VCaP (cell line): ENCODE measurements around the gene SKP1.

Experiments
- H3K27ac ChIP-seq: fragments of 450-650 bp; 2 replicates; pipeline ENCODE4 v1.5.1; 2017
- TF ChIP-seq, protein P1 (sequence below): fragments of 450-650 bp; conservative IDR thresholded peaks from 2 replicates; pipeline ENCODE4 v1.5.1; 2017; ENCODE audit warnings: mild to moderate bottlenecking, moderate library complexity

The SKP1 gene

GRCh38 chr5:134188092-134188491 lies 11.3 kb upstream of the SKP1 start:
- H3K27ac ChIP-seq, result no peak overlapping the region
- TF ChIP-seq, protein P1, sequence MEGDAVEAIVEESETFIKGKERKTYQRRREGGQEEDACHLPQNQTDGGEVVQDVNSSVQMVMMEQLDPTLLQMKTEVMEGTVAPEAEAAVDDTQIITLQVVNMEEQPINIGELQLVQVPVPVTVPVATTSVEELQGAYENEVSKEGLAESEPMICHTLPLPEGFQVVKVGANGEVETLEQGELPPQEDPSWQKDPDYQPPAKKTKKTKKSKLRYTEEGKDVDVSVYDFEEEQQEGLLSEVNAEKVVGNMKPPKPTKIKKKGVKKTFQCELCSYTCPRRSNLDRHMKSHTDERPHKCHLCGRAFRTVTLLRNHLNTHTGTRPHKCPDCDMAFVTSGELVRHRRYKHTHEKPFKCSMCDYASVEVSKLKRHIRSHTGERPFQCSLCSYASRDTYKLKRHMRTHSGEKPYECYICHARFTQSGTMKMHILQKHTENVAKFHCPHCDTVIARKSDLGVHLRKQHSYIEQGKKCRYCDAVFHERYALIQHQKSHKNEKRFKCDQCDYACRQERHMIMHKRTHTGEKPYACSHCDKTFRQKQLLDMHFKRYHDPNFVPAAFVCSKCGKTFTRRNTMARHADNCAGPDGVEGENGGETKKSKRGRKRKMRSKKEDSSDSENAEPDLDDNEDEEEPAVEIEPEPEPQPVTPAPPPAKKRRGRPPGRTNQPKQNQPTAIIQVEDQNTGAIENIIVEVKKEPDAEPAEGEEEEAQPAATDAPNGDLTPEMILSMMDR, result no peak

- no peak overlapping the region for H3K27ac ChIP-seq
- TF ChIP-seq, protein P1, result peak; percentile 94
These were observed 7.7 kb upstream of the SKP1 start for GRCh38 chr5:134184155-134185135.

DNA sequence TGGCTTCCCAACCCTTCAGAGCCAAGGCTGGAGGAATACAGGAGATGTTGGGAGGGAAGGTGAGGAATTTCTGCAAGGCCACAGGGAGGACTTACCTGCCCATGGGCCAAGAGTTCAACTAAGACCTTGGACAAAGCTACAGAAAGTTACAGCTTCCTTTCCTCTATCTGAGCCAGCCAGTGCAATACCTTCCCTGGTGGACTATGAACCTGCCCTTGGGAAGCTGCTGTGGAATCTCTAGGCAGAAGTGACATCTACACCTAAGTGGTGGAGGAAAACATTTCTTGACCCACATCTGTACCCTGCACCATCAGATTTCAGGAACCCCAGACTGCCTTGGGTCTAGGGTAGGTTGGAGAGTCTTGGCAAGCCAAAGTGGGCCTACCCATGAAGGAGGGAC lies 6.7 kb upstream of the SKP1 start:
- TF ChIP-seq, protein P1, result no peak
- H3K27ac ChIP-seq, result no peak overlapping the region

GRCh38 chr5:134178096-134178419 lies 1.3 kb upstream of the SKP1 start:
- TF ChIP-seq, protein P1, result no peak

DNA sequence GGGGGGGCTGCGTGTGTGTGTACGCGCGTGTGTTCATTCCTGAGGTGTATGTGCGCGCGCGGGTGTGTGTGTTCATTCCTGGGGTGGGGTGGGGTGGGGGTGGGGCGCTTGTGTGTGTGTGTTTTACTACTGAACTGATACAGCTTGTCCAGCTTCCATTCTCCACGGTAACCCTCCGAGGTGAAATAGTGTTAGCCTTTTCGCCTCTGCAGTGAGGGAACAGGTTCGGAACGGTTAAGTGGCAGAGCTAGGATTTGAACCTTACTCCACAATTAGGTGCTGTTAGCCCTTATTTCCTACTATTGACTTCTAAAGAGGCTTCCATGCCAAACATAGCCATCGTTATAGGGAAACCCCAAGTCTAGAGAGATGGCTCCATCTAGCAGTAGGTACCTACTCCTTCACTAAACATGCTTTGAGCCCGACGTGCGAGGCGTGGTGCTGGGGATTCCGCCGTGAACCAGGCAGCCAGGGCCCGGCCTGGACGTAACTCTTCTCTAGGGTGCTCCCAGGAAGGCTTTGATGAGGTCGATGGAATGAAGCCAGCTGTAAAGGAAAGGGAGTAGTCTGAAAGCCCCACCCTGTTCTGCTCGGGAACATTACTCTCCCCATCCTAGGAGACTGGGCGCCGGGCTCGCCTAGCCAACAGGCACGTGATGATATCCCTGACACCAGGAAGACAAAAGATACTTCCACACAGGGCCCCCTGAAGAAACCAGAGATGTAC lies 782 bp upstream of the SKP1 start:
- TF ChIP-seq, protein P1, result no peak

More at GRCh38 chr5:134178096-134178419, 1.3 kb upstream of the SKP1 start:
- H3K27ac ChIP-seq, result peak overlapping the region; percentile 99

DNA sequence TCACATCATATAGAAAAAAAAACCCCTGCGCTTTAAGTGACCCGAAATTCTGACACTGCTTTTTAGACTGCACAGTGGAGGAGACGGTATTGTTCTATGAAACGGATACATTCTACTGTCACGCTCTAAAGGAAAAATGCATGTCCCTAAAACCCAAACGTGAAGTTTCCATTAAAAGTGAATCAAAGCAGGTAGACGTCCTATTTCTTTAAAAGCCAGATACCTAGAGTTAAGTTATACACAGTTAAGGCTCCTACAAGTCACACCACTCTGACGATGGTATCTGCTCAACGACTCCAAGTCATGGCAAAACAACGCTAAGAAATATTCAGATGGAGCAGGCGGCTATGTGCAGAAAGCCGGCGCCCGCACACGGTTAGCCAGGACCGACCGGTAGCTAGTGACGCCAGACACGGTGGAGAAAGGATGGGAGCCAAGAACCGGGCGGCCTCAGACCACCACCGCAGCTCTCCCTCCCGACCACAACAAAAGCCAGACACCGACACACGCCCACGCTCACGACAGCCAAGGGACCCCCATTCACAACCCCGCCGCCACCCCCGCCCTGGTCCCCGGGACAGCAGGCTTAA lies 734 bp downstream of the SKP1 start:
- TF ChIP-seq, protein P1, result no peak
- H3K27ac ChIP-seq, result peak overlapping the region; percentile 99

More for the DNA sequence above, 782 bp upstream of the SKP1 start:
- H3K27ac ChIP-seq, result peak overlapping the region; percentile 99
